ENCODE results near the gene PPIL3.

- no peak for TF ChIP-seq CTCF (IDR thresholded peaks at IDR 0.05)
- no peak for TF ChIP-seq POLR2AphosphoS5 (IDR thresholded peaks at IDR 0.05)
- TF ChIP-seq POLR2A (IDR thresholded peaks at IDR 0.05) = no peak
- TF ChIP-seq EP300 (IDR thresholded peaks at IDR 0.05) = no peak
Observed at GRCh38 chr2:200847939-200848338, 40.9 kb downstream of the PPIL3 start.

Measured in upper lobe of left lung (tissue), 4 donors.